Adrenal gland (tissue), 12 donors: ENCODE results near the gene GNPDA1. TPM values are rescaled to one million over a fixed set of nuclear protein-coding genes. Genes with fewer than 3 reads are reported as not detected.
"Not testable (repeated sequence)": the region's sequence is repeated elsewhere in the genome, so short reads cannot be mapped to it uniquely, and the experiment has no call there.

Experiments used
- DNase-seq, 7 donors: peaks; one replicate each; pipeline ENCODE4 v3.0.0-alpha.2; 2019 to 2020
- H3K27ac ChIP-seq, 5 donors: fragments of 200-600 bp; sonication (generic) in 4 of 5; 1 replicate in 3 of 5; 2 replicates in 2 of 5; pipeline versions ENCODE4 v1.5.1 to v1.8.0; 2016 to 2020; ENCODE audit warnings: mild to moderate bottlenecking in 1 of 5
- H3K27me3 ChIP-seq: fragments of 200-600 bp; 2 replicates; pipeline ENCODE4 v1.8.0; 2021
- H3K36me3 ChIP-seq, 2 donors: fragments of 200-600 bp; replicated peaks in 1 of 2; 1 replicate in 1 of 2; 2 replicates in 1 of 2; pipeline versions ENCODE4 v1.5.1 to v1.8.0; 2018 to 2022
- H3K4me1 ChIP-seq, 2 donors: fragments of 200-600 bp; replicated peaks in 1 of 2; 1 replicate in 1 of 2; 2 replicates in 1 of 2; pipeline versions ENCODE4 v1.5.1 to v1.8.0; 2018 to 2021
- H3K4me3 ChIP-seq, 4 donors: fragments of 200-600 bp; sonication (generic) in 3 of 4; one replicate each; pipeline ENCODE4 v1.5.1; 2016 to 2018
- H3K9me3 ChIP-seq, 3 donors: fragments of 200-600 bp; sonication (generic) in 1 of 3; replicated peaks in 1 of 3; 1 replicate in 2 of 3; 2 replicates in 1 of 3; pipeline versions ENCODE4 v1.5.1 to v1.8.0; 2016 to 2021
- POLR2A ChIP-seq, 2 donors: fragments of 450-650 bp; IDR thresholded peaks; one replicate each; pipeline ENCODE4 v1.6.1; 2017; ENCODE audit warnings: antibody characterized with exemption in 2 of 2, mild to moderate bottlenecking in 2 of 2, moderate library complexity in 1 of 2
- WGBS, 4 donors: extraction: QIAGEN DNeasy Blood & Tissue Kit in 2 of 4; methylation state at CpG; one replicate each; pipeline versions ENCODE4 v1.1.5 to v1.1.7; 2013 to 2017; 5-methylcytosine and 5-hydroxymethylcytosine counted together
- intact Hi-C, 2 donors: fragments of 100-400 bp; cut with DNase I; formaldehyde crosslinking; loops; one replicate each; pipeline versions ENCODE4 v1.14.1 to v1.15.0; 2022 to 2023
- polyA plus RNA-seq, 3 donors: library from polyadenylated mRNA; stranded (reverse); fragments of 200-250 nt in 2 of 3; fragments of 350-450 nt in 1 of 3; fragmentation: Illumina TruSeq in 1 of 3; extraction: RNeasy Lipid Tissue Mini Kit (QIAGEN cat#74804) in 1 of 3; gene quantifications; one replicate each; pipeline ENCODE4 v1.2.3, GENCODE V29; 2013 to 2014
- total RNA-seq, 9 donors: library from RNA; depleted of rRNA in 4 of 9; stranded (reverse); fragments of >200 nt in 4 of 9; fragments of 120-200 nt in 1 of 9; fragmentation: NEBNext Ultra II Directional in 1 of 9; extraction: Animal tissue kit (Norgen Biotek cat#: 25700) in 1 of 9; gene quantifications; one replicate each; pipeline versions ENCODE4 v1.1.0 to v1.2.4, GENCODE V29; 2013 to 2023
- TF ChIP-seq, protein P1 (sequence below), 6 experiments: fragments of 450-650 bp in 4 of 6; fragments of 200-600 bp in 2 of 6; sonication (generic) in 1 of 6; IDR thresholded peaks; 1 replicate in 5 of 6; 2 replicates in 1 of 6; pipeline versions ENCODE4 v1.5.1 to v1.8.0; 2016 to 2021; ENCODE audit warnings: antibody characterized with exemption in 6 of 6, mild to moderate bottlenecking in 2 of 6, moderate library complexity in 1 of 6
- donor health status: healthy with polysubstance abuse.
- donor health status: Bipolar disorder and iron deficiency.
- donor health status: DM: yes; HTN: yes; CAD: no.
- donor health status: DM: no; HTN: no; CAD: no.
- donor health status: DM: no; HTN: no; CAD: no.
- donor health status: DM: yes; HTN: yes; CAD: no.

GNPDA1 gene
- total and polyA plus RNA-seq, 12 donors: 23.3 to 92.8 (median 58.7) TPM

DNA sequence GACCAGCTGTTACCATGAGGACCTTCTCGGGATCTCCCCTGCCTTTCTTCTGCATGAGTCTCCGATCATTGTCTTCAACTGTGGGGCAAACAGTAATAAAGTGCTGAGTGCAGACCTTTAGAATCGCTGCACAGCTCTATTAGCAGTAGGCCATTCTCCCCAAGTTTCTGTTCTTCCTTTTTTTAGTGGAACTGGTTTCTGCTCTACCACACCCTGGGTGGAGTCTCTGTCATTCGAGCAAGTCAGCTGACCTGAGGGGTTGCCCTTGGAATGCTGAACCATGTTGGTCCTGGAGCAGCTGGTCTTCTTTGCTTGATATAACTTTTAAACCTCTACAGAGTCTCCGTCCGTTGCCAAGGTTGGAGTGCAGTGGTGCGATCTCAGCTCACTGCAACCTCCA is 33.4 kb upstream of the GNPDA1 start:
- H3K4me3 ChIP-seq: no peak overlapping the region
- H3K36me3 ChIP-seq: no peaks in the 10 kb centered on the region
- WGBS, 4 donors: 68 to 83% (median 77%) methylated on average over 7 of the region's 7 CpGs
- TF ChIP-seq, protein P1, sequence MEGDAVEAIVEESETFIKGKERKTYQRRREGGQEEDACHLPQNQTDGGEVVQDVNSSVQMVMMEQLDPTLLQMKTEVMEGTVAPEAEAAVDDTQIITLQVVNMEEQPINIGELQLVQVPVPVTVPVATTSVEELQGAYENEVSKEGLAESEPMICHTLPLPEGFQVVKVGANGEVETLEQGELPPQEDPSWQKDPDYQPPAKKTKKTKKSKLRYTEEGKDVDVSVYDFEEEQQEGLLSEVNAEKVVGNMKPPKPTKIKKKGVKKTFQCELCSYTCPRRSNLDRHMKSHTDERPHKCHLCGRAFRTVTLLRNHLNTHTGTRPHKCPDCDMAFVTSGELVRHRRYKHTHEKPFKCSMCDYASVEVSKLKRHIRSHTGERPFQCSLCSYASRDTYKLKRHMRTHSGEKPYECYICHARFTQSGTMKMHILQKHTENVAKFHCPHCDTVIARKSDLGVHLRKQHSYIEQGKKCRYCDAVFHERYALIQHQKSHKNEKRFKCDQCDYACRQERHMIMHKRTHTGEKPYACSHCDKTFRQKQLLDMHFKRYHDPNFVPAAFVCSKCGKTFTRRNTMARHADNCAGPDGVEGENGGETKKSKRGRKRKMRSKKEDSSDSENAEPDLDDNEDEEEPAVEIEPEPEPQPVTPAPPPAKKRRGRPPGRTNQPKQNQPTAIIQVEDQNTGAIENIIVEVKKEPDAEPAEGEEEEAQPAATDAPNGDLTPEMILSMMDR (IDR thresholded peaks at IDR 0.05): no peak
- no peak for TF ChIP-seq POLR2A (IDR thresholded peaks at IDR 0.05)
- H3K27ac ChIP-seq: no peak overlapping the region
- H3K9me3 ChIP-seq: no peaks in the 10 kb centered on the region
- no peaks in the 10 kb centered on the region for H3K27me3 ChIP-seq
- peak in 3 of 7 donors; percentile 25 to 37 (median 32) for DNase-seq
- H3K4me1 ChIP-seq: no peaks in the 10 kb centered on the region
- intact Hi-C loops: no loop called here

DNA sequence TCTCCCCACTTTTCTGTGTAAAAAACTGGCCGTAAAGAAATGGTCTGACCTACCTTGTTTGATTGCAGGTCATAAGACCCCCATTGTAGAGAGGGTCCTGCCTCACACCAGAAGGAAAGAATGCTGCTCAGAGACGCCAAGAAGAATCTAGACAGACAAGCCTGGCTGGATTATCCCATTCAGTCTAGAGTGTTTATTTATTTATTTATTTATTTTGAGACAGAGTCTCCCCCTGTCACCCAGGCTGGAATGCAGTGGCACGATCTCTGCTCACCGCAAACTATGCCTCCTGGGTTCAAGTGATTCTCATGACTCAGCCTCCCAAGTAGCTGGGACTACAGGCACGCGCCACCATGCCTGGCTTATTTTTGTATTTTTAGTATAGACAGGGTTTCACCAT is 28.1 kb upstream of the GNPDA1 start:
- H3K9me3 ChIP-seq, H3K27me3 ChIP-seq, H3K4me1 ChIP-seq, H3K4me3 ChIP-seq, intact Hi-C loops, H3K27ac ChIP-seq, H3K36me3 ChIP-seq: not testable (repeated sequence)
- DNase-seq: peak in 1 of 7 donors; percentile 27
- WGBS, 4 donors: 96 to 97% (median 97%) methylated on average over 6 of the region's 6 CpGs

DNA sequence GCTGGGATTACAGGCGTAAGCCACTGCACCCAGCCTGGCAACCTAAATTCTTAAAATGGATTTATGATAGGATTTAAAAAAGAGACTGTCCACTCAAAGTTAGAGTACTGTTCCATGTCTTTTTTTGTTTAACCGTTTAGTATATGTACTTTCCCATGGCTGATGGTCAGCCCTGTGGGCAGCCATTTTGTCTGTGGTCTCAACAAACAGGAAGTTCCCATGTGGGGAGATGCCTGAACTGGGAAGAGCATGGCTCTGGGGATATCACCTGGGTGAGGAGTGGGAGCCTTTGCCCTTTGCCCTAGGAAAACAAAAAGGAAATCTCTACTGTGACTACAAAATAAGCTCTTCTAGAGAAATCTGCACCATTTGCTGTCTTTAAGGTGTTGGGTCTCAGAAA is 27.5 kb upstream of the GNPDA1 start:
- H3K27ac ChIP-seq: no peak overlapping the region
- H3K27me3 ChIP-seq: no peaks in the 10 kb centered on the region
- DNase-seq: peak in 1 of 7 donors; percentile 5
- peaks cover 0 to 7% of the 10 kb centered on the region in 2 donors for H3K4me1 ChIP-seq
- H3K4me3 ChIP-seq: no peak overlapping the region
- intact Hi-C loops: no loop called here
- TF ChIP-seq, protein P1 (IDR thresholded peaks at IDR 0.05): no peak
- no peak for TF ChIP-seq POLR2A (IDR thresholded peaks at IDR 0.05)
- H3K36me3 ChIP-seq: no peaks in the 10 kb centered on the region
- H3K9me3 ChIP-seq: no peaks in the 10 kb centered on the region
- 93 to 100% (median 96%) methylated on average over 2 of the region's 2 CpGs for WGBS, 4 donors

DNA sequence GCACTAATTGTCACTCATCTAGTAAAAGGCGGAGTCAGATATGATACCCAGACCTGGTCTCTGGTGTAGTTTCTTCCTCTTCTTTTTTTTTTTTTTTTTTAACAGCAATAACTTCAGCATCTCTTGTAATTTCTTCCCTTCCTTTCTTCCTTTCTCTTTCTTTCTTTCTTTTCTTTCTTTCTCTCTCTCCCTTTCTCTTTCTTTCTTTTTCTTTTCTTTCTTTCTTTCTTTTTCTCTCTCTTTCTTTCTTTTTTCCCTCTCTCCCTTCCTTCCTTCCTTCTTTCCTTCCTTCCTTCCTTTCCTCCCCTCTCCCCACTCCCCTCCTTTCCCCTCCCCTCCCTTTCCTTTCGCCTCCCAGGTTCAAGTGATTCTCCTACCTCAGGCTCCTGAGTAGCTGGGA is 25.9 kb upstream of the GNPDA1 start:
- Histone ChIP-seq H3K36me3 (no peaks in the 10 kb centered on the region), H3K4me3 (no peak overlapping the region), H3K9me3 (no peaks in the 10 kb centered on the region), H3K27ac (no peak overlapping the region), H3K4me1 (peaks cover 0 to 7% of the 10 kb centered on the region in 2 donors), H3K27me3 (no peaks in the 10 kb centered on the region)
- WGBS, 4 donors: 99 to 100% (median 100%) methylated on average over 2 of the region's 2 CpGs
- DNase-seq: no peak
- TF ChIP-seq, protein P1 (IDR thresholded peaks at IDR 0.05): no peak
- no peak for TF ChIP-seq POLR2A (IDR thresholded peaks at IDR 0.05)
- intact Hi-C loops: no loop called here

DNA sequence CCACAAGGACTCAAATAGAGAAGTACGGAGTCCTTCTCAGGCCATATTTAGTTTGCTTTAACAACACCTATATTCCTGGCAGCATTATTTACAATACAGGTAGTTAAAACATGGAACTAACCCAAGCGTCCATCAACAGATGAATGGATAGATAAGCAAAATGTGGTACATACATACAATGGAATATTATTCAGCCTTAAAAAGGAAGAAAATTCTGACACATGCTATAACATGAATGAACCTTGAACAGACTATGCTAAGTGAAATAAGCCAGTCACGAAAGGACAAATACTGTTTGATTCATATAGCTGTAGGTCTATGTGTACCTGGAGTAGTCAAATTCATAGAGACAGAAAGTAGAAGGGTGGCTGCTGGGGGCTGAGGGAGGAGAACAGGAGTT is 24.8 kb upstream of the GNPDA1 start:
- 86 to 96% (median 93%) methylated on average over 3 of the region's 3 CpGs for WGBS, 4 donors
- H3K9me3 ChIP-seq, H3K27me3 ChIP-seq, intact Hi-C loops, H3K4me3 ChIP-seq, DNase-seq, H3K4me1 ChIP-seq, H3K36me3 ChIP-seq, H3K27ac ChIP-seq: not testable (repeated sequence)
